Ammon's horn (tissue), 1 donor: ENCODE measurements around the gene PDE8A.
"Not testable (repeated sequence)": the region's sequence is repeated elsewhere in the genome, so short reads cannot be mapped to it uniquely, and the experiment has no call there.

Experiments used
- DNase-seq: peaks from one replicate; pipeline ENCODE4 v3.0.0-alpha.2; 2016; ENCODE audit warnings: low spot score

Gene PDE8A

DNA sequence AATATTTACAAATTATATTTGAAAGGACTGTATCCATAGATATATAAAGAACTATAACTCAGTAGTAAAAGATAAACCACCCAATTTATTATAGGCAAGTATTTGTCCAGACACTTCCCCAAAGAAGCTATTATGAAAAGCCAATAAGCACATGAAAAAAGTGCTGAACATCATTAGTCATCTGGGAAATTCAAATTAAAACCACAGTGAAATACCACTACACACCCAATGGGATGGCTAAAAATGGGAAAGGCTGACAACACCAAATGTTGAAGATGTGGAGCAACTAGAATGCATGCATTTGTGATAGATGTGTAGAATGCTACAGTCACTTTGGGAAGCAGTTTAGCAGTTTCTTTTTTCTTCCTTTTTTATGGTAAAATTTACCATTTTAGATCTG is 147.0 kb downstream of the PDE8A start:
- DNase-seq = no peak

- DNase-seq = no peak
Measured at GRCh38 chr15:85129881-85130280, 148.2 kb downstream of the PDE8A start.

DNA sequence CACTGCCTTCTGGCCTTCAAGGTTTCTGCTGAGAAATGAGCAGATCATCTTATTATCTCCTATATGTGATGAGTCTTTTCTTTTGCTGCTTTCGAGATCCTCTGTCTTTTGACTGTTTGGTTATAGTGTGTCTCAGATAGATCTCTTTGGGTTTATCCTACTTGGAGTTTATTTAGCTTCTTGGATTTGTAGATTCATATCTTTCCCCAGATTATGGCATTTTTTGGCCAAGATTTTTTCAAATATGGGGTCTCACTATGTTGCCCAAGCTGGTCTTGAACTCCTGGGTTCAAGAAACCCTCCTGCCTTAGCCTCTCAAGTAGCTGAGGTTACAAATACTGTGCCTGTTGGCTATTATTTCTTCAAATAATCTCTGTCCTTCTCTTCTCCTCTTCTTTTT is 150.3 kb downstream of the PDE8A start:
- DNase-seq = no peak

DNA sequence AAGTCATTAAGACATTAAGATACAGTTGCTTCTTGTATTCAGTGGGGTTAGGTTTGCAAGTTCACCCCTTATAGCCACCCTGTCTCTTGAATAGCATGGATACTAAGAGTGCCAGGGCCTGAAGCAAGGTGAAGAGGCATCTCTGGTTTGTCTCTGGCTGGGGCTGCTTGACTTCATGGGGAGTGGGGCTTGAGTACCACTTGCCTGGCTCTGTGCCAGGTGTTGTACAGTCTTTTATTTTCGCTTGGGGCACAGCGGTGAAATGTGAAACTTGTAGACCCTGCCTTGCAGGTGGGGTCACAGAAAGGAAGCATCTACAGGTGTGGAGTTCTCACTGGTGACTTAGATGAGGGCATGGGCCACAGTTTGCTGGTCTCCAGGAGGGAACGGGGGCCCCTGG is 152.1 kb downstream of the PDE8A start:
- DNase-seq = no peak

DNA sequence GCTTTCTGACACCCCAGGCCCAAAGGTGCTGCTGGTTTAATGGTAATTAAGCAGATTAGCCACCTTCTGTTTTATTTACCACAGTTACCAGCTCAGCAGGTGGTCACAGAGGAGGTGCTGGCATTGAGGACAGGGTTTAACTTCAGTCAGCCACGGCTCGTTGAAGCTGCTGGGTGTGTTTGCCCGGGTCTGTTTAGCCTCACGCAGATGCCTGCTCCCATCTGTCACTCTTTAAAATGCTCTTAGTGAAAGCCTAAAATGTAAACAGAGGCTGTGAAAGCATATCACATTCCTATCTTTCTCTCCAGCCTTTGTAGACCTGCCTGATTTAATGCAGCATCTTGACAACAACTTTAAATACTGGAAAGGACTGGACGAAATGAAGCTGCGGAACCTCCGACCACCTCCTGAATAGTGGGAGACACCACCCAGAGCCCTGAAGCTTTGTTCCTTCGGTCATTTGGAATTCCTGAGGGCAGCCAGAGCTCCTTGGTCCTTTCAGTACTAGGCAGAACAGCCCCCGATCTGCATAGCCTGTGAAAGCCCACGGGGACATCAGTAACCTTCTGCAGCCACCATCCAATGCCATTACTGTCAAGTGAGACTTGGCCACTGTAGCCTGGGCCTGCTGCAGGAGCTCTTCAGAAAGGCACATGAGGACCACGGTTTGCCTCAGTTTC is 156.0 kb downstream of the PDE8A start:
- DNase-seq = no peak

DNA sequence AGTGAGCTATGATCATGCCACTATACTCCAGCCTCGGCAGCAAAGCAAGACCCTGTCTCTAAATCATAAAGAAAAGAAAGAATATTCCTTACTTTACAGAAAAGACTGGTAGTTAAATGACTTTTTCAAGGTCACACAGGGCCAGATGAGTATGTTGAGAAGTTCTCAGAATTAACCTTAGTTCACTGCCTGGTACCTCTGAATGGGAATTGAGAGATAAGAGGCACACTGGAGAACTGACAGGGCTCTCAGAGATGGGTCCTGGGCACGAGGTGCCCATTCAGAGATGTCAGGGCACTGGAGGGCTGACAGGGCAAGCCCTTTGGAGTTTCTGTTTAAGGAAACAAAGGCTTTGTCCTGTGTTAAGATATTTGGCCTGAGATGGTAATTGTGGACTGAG is 157.7 kb downstream of the PDE8A start:
- no peak for DNase-seq

GRCh38 chr15:85141726-85142125 is 160.1 kb downstream of the PDE8A start:
- no peak for DNase-seq

DNA sequence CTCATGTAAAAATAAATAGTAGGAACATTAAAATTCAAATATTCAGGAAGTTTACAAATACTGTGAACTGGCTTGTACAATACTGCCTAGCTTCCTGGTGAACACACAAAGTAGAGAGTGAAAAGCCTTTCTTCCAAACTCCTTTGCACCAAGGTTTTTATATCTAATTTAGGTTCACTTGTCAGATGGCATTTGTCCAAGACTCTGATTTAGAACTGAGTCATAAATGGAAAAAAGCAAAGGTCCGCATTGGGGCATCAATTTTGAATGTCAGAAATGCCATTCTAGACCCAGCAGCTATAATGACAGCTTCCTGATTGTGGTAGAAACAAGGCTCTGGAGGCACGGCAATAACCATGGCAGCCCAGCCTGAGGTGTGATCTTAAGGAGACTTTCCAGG is 160.7 kb downstream of the PDE8A start:
- DNase-seq = no peak

- no peak for DNase-seq
Measured at GRCh38 chr15:85149465-85150129, 167.9 kb downstream of the PDE8A start.

DNA sequence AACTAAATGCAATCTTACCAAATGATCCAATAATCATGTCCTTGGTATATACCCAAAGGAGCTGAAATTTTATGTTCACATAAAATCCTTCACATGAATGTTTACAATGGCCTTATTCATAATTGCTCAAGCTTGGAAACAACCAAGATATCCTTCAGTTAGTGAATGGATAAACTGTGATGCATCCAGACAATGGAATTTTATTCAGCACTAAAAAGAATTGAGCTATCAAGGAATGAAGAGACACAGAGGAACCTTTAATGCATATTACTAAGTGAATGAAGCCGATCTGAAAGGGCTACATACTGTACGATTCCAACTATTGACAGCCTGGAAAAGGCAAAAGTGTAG is 168.4 kb downstream of the PDE8A start:
- no peak for DNase-seq

- no peak for DNase-seq
Measured at GRCh38 chr15:85151145-85151544, 169.5 kb downstream of the PDE8A start.

DNA sequence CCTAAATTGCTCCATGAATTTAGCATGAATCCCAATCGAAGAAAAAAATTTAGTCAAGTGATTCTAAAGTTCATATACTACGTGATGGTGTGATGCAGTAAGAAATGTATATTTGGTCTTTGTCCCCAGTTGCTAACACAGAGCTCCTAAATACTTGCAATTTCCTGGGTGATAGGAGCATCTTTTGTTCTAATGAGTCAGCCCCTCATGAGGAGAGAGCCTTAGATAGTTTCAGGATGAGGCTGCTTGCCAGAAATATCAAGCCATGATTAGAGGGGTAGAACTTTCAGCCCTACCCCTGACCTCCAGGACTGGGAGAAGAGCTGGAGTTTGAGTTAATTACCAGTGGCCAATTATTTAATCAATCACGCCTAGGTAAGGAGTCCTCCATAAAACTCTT is 170.2 kb downstream of the PDE8A start:
- DNase-seq = no peak

DNA sequence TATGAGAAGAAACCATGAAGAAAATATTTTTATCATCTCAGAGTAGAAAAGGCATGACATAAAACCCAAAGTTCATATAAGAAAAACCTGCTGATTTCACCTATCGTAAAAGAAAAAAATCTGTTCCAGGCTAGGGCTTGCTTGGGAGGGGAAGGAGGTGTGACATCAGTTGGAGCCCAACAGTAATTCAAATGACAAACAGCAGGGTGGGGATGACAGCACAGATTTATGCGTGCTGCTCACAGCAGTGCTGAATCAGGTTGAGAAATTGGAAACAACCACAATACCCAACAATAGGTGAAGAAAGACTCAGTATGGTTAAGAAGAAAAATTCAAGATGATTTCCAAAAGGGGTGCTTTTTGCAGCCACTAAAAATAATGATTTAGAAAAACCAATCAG is 172.4 kb downstream of the PDE8A start:
- DNase-seq = no peak

GRCh38 chr15:85155360-85155759 is 173.7 kb downstream of the PDE8A start:
- no peak for DNase-seq

- DNase-seq = no peak
Measured at GRCh38 chr15:85155857-85156256, 174.2 kb downstream of the PDE8A start.

DNA sequence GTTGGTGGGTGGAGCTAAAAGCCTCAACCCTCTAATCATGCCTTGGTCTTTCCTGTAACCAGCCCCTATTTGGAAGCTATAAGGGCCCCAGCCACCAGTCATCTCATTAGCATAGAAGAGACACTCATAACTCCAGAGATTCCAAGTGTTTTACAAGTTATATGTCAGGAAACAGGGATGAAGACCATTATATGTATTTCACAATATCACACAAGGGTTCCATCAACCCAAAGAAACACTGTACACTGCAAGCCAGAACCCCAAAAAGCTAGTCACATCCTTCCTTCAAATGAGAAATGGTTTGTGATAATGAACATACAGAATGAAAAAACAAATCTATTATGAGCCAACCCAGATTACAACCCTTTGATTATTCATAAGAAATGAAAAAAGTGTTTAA is 175.7 kb downstream of the PDE8A start:
- no peak for DNase-seq

DNA sequence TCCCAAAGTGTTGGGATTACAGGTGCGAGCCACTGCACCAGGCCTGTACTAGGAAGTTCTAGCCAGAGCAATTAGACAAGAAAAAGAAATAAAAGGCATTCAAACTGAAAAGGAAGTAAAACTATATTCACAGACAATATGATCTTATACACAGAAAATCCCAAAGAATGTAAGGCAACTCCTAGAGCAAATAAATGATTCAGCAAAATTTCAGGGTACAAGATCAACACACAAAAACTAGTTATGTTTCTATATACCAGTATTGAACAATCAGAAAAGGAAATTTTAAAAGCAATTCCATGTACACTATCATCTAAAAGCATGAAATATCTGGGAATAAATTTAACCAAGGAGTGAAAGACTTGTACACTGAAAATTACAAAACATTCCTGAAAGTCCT is 180.6 kb downstream of the PDE8A start:
- DNase-seq = no peak

- no peak for DNase-seq
Measured at GRCh38 chr15:85164841-85165466, 183.3 kb downstream of the PDE8A start.

GRCh38 chr15:85167568-85167967 is 185.9 kb downstream of the PDE8A start:
- DNase-seq = no peak

- DNase-seq = no peak
Measured at GRCh38 chr15:85168642-85169173, 187.1 kb downstream of the PDE8A start.

DNA sequence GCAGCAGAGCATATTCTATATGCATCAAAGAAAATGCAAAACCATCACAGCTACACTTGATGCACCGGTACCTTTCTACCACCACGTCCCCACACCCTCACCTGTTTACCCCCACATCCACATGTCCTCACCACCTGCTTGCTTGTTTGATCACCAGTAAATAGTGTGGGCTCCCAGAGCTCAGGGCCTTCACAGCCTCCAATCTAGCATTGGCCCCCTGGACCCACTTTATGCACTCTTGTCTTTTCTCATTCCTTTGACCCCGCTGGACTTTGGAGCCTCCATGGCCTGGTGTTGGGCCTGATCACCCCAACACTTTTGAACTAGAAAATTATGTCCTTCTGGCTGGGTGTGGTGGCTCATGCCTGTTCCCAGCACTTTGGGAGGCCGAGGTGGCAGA is 190.1 kb downstream of the PDE8A start:
- DNase-seq = no peak

GRCh38 chr15:85172846-85173490 is 191.3 kb downstream of the PDE8A start:
- DNase-seq = no peak

DNA sequence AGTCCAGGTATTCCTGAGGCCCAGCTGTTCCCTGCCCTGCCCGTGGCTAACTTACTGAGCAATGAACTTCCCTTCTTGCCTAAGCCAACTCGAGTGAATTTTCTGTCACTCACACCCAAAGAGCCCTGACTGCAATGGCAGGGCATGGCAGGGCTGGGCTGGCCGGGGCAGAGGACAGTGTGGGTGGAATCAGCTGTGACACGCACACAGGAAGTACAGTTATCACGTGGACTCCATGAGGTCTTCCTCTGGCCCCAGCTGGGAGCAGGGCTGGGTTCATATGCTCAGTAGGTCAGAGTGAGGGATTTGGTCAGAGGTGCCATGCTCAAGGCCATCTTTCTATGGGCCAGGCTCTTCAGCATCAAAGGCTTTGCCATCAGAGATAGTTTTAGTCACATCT is 192.0 kb downstream of the PDE8A start:
- not testable (repeated sequence) for DNase-seq
